ENCODE data around the gene TDRD10. TPM values are rescaled to one million over a fixed set of nuclear protein-coding genes. Genes with fewer than 3 reads are reported as not detected.
A peak's percentile ranks its signal among the peaks of the same experiment; 100 is the strongest.

TDRD10 gene
- total and polyA plus RNA-seq, 2 of the 8 experiments (the other 6 are each of a cell fraction or from before 2014, with no cell fraction given): 0.15 to 0.27 TPM

DNA sequence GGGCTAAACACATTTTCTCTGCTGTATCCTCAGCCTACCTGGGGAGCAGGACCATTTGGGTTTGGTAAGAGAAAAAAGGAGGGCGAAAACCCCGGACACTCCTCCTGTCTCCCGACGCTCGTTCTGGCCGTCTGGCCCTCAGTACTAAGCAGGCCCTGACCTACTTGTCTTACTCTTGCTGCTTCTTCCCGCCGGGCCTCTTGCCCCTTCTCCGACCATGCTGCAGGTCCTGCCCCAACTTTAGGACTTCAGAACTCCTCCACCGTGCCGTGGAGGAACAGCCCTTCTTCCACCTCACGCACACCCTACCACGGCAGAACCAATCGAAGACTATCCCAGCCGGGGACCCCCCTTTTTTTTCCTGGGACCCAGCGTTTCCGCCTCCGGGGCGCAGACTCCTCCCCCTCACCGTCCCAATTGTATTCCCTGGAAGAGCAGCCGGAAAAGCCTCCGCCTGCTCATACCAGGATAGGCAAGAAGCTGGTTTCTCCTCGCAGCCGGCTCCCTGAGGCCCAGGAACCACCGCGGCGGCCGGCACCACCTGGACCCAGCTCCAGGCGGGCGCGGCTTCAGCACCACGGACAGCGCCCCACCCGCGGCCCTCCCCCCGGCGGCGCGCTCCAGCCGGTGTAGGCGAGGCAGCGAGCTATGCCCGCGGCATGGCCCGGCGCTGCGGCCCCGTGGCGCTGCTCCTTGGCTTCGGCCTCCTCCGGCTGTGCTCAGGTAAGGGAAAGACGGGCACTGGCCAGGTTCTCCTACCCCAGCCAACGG is 65.6 kb downstream of the TDRD10 start, which contains the start of gene CHRNB2:
Gene CHRNB2 (plus strand): TSS at position 393 of the 771 bp plus-strand sequence. CDS start 267 bp downstream, at position 660.
- Histone ChIP-seq H4K8ac (ENCODE audit: extremely low read depth, insufficient read depth, low read length) (peak within 1 kb of the TSS; percentile 89; the same call in 1 of the 2 replicates), H2BK120ac (replicated peaks; ENCODE audit: low read depth, low read length) (no peak within 1 kb of the TSS), H2AFZ (ENCODE audit: low read length) (peak within 1 kb of the TSS; percentile 78; the same call in 1 of the 2 replicates), H3K56ac (replicated peaks; ENCODE audit: insufficient read length, low read depth, low read length) (peak within 1 kb of the TSS; percentile 43), H3K9me3 (ENCODE audit: insufficient read depth in 2 of 2, low read depth in 1 of 2, low read length in 1 of 2) (no peaks in the 10 kb centered on the region), H3K9ac (replicated peaks in 1 of 4; ENCODE audit: extremely low read depth in 1 of 4, low read depth in 3 of 4, low read length in 3 of 4) (peak within 1 kb of the TSS in 3 of 4 experiments; percentile 34 to 64 (median 56); a peak in 4 of 7 replicates), H3K4me2 (ENCODE audit: insufficient read depth in 1 of 2, low read depth in 2 of 2, low read length in 2 of 2) (peak within 1 kb of the TSS; percentile 86 to 97), H3K36me3 (ENCODE audit: control insufficient read depth in 2 of 4, insufficient read depth in 4 of 4, low read length in 3 of 4) (peaks cover 0 to 3% (median 0%) of the 10 kb centered on the region in 4 experiments; a peak in 1 of 8 replicates), H3K4me3 (ENCODE audit: extremely low read depth in 1 of 4, insufficient read depth in 2 of 4, low read depth in 3 of 4, low read length in 4 of 4) (peak within 1 kb of the TSS; percentile 53 to 74 (median 67)), H2BK12ac (ENCODE audit: low read depth, low read length) (peak within 1 kb of the TSS; percentile 43; the same call in 1 of the 2 replicates), H3K18ac (ENCODE audit: extremely low read depth, low read length) (peak within 1 kb of the TSS; percentile 87), H3K23ac (ENCODE audit: insufficient read length) (no peak within 1 kb of the TSS), H3K79me2 (ENCODE audit: control insufficient read depth in 1 of 2, insufficient read depth in 2 of 2, low read length in 2 of 2) (no peaks in the 10 kb centered on the region), H3K23me2 (ENCODE audit: low read depth, low read length) (peaks cover 12% of the 10 kb centered on the region), H2BK20ac (ENCODE audit: low read length) (no peak within 1 kb of the TSS; the same call in 1 of the 2 replicates), H4K91ac (replicated peaks; ENCODE audit: insufficient read length, low read length) (no peak within 1 kb of the TSS), H3K79me1 (ENCODE audit: low read depth, low read length) (no peaks in the 10 kb centered on the region), H3K4ac (replicated peaks; ENCODE audit: insufficient read length, low read depth, low read length) (peak within 1 kb of the TSS; percentile 24), H4K5ac (ENCODE audit: insufficient read length, low read depth, low read length) (peak within 1 kb of the TSS; percentile 27), H4K20me1 (replicated peaks in 1 of 2; ENCODE audit: control insufficient read depth in 1 of 2, insufficient read depth in 2 of 2, low read length in 2 of 2) (peaks cover 0 to 4% of the 10 kb centered on the region in 2 experiments), H2AK5ac (ENCODE audit: low read depth, low read length) (peak within 1 kb of the TSS; percentile 65; the same call in 1 of the 2 replicates), H3K27ac (ENCODE audit: low read depth, low read length) (no peak within 1 kb of the TSS), H2BK5ac (ENCODE audit: low read depth, low read length) (peak within 1 kb of the TSS; percentile 73; the same call in 1 of the 2 replicates), H3K4me1 (replicated peaks in 1 of 4; ENCODE audit: control insufficient read depth in 3 of 4, insufficient read depth in 4 of 4, low read length in 3 of 4) (peaks cover 7 to 21% (median 10%) of the 10 kb centered on the region in 4 experiments; a peak in 6 of 7 replicates), H3K27me3 (replicated peaks in 1 of 4; ENCODE audit: control insufficient read depth in 3 of 4, extremely low read depth in 1 of 4, insufficient read depth in 3 of 4, low read length in 3 of 4) (peaks cover 0 to 5% (median 0%) of the 10 kb centered on the region in 4 experiments; a peak in 1 of 7 replicates), H2BK15ac (ENCODE audit: low read length) (0 out of 2 replicates have a peak within 1 kb of the TSS, but pooled peaks have one; percentile 72), H3K14ac (ENCODE audit: insufficient read length) (no peak within 1 kb of the TSS)
- WGBS, 2 experiments (ENCODE audit: extremely low coverage in 1 of 2, insufficient coverage in 1 of 2, insufficient read length in 1 of 2, insufficient replicate concordance in 2 of 2, low coverage in 1 of 2, low lambda C conversion rate in 2 of 2, missing lambda C conversion rate in 1 of 2): 2% methylated on average over 37 of the region's 53 CpGs; no CpG with 5 or more reads in 1 of the 2 experiments
- DNase-seq (ENCODE audit: low read depth in 1 of 2, low spot score in 2 of 2): peak; percentile 84 to 97
- CTCF ChIA-PET (ENCODE audit: partially characterized antibody): interaction anchor here (0.6 to 2.0 kb wide), 5 partner anchors 8 to 979 kb away, joined by 3 to 6 read pairs (median 3); no protein-coding TSS in a partner anchor
- FAIRE-seq: no peak
- POLR2A ChIA-PET (ENCODE audit: partially characterized antibody): interaction anchor here (0.8 to 1.9 kb wide), 9 partner anchors 8 to 394 kb away, joined by 3 to 9 read pairs (median 4); partner anchors contain the start of gene PYGO2
- peak; percentile 51; the same call in 1 of the 2 replicates for TF ChIP-seq TAF1 (IDR thresholded peaks at IDR 0.05; ENCODE audit: low read depth, low read length)
- no peak for TF ChIP-seq RFX5 (IDR thresholded peaks at IDR 0.05; ENCODE audit: borderline replicate concordance, low read depth, low read length)
- TF ChIP-seq BCL11A (IDR thresholded peaks at IDR 0.05; ENCODE audit: low read depth in 2 of 2, low read length in 2 of 2): no peak
- TF ChIP-seq RXRA (IDR thresholded peaks at IDR 0.05; ENCODE audit: insufficient read depth, low read depth, low read length): no peak
- TF ChIP-seq TCF12 (IDR thresholded peaks at IDR 0.05; ENCODE audit: low read depth, low read length): 0 out of 2 replicates have a peak, but pooled peaks have one; percentile 47
- TF ChIP-seq SP1 (IDR thresholded peaks at IDR 0.05; ENCODE audit: low read depth, low read length): peak; percentile 22; the same call in 1 of the 2 replicates
- no peak for TF ChIP-seq SRF (IDR thresholded peaks at IDR 0.05; ENCODE audit: low read depth, low read length)
- peak; percentile 18 for TF ChIP-seq TAF7 (optimal IDR thresholded peaks at IDR 0.05; ENCODE audit: borderline replicate concordance, low read depth, low read length)
- TF ChIP-seq CREB1 (IDR thresholded peaks at IDR 0.05): 0 out of 2 replicates have a peak, but pooled peaks have one; percentile 6
- TF ChIP-seq EP300 (IDR thresholded peaks at IDR 0.05; ENCODE audit: borderline replicate concordance in 1 of 2, low read depth in 2 of 2, low read length in 2 of 2): no peak
- TF ChIP-seq POLR2AphosphoS5 (IDR thresholded peaks at IDR 0.05; ENCODE audit: low read depth, low read length): peak; percentile 67

Data from H1 (cell line).